ENCODE results near the gene ARHGAP12.
"Not testable (repeated sequence)": the region's sequence is repeated elsewhere in the genome, so short reads cannot be mapped to it uniquely, and the experiment has no call there.

ARHGAP12 gene

GRCh38 chr10:31926765-31927564 is 1.7 kb downstream of the ARHGAP12 start:
- in situ Hi-C loops (cut with HindIII; ENCODE audit: low sequenced_read_pairs) = no loop called here

GRCh38 chr10:31926160-31926559 is 2.5 kb downstream of the ARHGAP12 start:
- in situ Hi-C loops (cut with HindIII; ENCODE audit: low sequenced_read_pairs) = no loop called here

GRCh38 chr10:31924833-31925232 is 3.8 kb downstream of the ARHGAP12 start:
- in situ Hi-C loops (cut with HindIII; ENCODE audit: low sequenced_read_pairs) = no loop called here

- in situ Hi-C loops (cut with HindIII; ENCODE audit: low sequenced_read_pairs) = no loop called here
Observed at GRCh38 chr10:31923389-31923788, 5.2 kb downstream of the ARHGAP12 start.

GRCh38 chr10:31921031-31921430 is 7.6 kb downstream of the ARHGAP12 start:
- in situ Hi-C loops (cut with HindIII; ENCODE audit: low sequenced_read_pairs) = no loop called here

DNA sequence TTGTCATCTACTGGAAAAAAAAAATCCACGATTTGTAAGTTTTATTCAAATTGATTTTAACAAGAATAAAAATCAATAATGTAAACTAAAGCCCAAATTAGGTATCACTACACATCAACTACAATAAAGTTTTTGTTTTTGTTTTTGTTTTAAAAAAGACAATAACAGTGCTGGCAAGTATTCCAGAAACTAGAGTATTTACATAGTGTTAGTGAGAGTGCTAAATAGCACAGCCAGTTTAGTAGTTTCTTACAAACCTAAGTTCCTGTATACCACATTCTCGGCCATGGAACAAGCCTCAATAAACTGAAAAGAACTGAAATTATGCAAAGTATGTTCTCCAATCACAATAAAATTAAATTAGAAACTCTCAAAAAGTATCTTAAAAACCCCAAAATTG is 8.1 kb downstream of the ARHGAP12 start:
- in situ Hi-C loops (cut with HindIII; ENCODE audit: low sequenced_read_pairs) = no loop called here

DNA sequence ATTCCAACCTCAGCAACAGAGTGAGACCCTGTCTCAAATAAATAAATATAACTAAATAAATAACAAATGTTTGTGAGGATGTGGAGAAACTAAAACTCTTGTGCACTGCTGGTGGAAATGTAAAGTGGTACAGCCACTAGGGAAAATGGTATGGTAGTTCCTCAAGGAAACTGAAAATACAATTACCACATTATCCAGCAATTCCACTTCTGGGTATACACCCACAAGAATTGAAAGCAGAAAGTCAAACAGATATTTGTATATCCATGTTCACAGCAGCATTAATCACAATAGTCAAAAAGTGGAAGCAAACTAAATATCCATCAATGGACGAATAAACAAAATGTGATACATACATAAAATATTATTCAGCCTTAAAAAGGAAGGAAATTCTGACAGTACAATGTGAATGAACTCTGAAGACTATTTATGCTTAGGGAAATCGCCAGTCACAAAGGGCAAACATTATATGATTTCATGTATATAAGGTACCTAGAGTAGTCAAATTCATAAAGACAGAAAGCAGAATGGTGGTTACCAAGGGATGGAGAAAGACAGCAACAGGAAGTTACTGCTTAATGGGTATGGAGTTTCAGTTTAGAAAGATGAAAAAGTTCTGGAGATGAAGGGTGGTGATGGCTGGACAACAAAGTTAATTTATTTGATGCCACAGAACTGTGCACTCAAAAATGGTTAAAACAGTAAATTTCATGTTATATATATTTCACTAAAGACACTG is 9.8 kb downstream of the ARHGAP12 start:
- in situ Hi-C loops (cut with HindIII; ENCODE audit: low sequenced_read_pairs) = no loop called here

GRCh38 chr10:31914370-31914769 is 14.3 kb downstream of the ARHGAP12 start:
- in situ Hi-C loops (cut with HindIII; ENCODE audit: low sequenced_read_pairs) = no loop called here

DNA sequence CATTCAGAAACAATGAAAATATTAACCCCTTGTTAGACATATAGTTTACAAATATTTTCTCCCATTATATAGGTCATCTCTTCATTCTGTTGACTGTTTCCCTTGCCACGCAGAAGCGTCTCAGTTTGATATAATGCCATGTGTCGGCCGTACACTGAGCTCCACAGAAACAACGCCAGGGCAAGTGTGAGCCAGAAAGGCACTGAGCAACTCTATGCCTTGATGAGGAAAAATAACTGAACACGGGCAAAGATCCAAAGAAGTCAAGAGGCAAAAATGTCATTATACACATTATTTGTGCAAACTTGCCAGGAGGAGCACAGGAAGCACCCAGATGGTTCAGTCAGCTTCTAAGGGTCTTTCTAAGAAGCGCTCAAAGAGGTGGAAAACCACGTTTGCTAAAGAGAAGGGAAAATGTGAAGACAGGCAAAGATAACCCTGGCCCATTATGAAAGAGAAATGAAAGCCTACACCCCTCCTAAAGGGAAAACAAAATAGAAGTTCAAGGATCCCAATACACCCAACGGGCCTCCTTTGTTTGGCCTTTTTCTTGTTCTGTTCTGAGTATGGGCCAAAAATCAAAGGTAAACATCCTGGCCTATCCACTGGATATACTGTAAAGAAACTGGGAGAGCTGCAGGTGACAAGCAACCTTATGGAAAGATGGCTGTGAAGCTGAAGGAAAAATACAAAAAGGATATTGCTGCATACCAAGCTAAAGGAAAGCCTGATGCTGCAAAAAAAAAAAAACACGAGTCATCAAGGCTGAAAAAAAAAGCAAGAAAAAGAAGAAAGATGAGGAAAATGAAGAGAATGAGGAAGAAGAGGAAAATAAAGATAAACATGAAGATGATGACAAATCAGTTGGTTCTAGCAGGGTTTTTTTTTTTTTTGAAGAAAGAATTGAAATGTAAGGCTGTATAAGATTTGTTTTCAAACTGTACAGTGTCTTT is 15.5 kb downstream of the ARHGAP12 start:
- in situ Hi-C loops (cut with HindIII; ENCODE audit: low sequenced_read_pairs) = no loop called here

DNA sequence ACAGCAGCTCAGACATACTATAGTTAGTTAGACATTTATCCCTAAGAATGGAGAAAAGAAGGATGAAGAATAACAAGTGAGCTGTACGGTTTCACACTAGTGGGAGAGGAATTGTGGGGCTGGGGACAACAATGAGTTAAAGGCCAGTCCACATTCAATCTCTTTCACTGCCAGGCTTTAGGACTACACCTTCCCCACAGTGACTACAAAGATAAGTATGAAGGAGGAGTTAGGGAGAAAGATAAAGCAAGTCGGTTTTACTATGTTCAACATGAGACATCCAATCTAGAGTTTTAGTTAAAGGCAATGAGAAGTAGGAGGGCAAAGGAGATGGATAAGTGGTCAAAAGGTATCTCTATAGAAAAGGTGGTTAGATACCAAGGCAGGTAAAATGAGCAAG is 16.3 kb downstream of the ARHGAP12 start:
- in situ Hi-C loops (cut with HindIII; ENCODE audit: low sequenced_read_pairs) = no loop called here

DNA sequence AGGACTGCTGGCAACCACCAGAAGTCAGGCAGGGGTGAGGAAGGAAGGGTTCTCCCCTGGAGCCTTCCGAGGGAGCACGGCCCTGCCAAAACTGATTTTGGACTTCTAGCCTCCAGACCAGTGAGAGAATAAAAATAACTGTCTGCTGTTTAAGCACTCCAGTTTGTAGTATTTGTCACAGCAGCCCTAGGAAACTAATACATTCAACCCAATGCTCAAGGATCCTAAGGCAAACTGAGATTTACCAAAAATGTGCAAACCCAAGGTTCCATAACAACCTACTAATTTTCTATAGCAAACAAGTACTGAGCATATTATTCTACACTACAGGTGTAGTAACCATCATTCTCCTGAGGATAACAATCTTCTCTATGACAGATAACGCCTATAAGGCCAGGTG is 18.6 kb downstream of the ARHGAP12 start:
- in situ Hi-C loops (cut with HindIII; ENCODE audit: low sequenced_read_pairs) = no loop called here

- in situ Hi-C loops (cut with HindIII; ENCODE audit: low sequenced_read_pairs) = no loop called here
Observed at GRCh38 chr10:31908157-31908556, 20.5 kb downstream of the ARHGAP12 start.

- in situ Hi-C loops (cut with HindIII; ENCODE audit: low sequenced_read_pairs) = no loop called here
Observed at GRCh38 chr10:31906039-31906438, 22.6 kb downstream of the ARHGAP12 start.

- in situ Hi-C loops (cut with HindIII; ENCODE audit: low sequenced_read_pairs) = no loop called here
Observed at GRCh38 chr10:31905586-31905985, 23.0 kb downstream of the ARHGAP12 start.

DNA sequence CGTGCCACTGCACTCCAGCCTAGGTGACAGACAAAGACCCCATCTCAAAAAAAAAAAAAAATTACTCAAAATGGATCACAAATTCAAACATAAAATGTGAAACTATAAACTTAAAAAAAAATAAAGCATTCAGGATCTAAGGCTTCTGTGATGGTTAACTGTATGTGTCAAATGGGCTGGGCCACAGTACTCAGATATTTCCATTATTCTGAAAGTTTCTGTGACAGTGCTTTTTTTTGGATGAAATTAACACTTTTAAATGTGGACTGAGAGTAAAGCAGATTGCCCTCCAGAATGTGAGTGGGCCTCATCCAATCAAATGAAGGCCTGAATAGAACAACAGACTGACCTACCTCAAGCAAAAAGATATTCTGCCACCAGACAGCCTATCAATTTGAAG is 26.0 kb downstream of the ARHGAP12 start:
- in situ Hi-C loops (cut with HindIII; ENCODE audit: low sequenced_read_pairs) = no loop called here

DNA sequence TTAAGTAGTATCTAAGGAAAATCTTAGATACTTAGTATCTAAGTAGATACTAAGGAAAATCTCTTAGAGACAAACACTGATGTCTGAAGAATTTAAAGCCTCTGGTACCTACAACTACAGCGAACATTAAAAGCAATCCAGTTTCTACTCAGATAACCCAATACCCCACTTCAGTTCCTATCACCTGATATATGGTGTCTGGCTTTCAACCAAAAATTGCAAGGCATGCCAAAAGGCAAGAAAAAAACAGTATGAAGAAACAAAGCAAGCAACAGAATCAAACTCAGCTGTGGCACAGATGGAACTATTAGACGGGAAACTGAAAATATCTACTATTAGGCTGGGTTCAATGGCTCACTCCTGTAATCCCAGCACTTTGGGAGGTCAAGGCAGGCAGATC is 31.1 kb downstream of the ARHGAP12 start:
- in situ Hi-C loops (cut with HindIII; ENCODE audit: low sequenced_read_pairs) = no loop called here

GRCh38 chr10:31896968-31897384 is 31.7 kb downstream of the ARHGAP12 start:
- in situ Hi-C loops (cut with HindIII; ENCODE audit: low sequenced_read_pairs) = no loop called here

DNA sequence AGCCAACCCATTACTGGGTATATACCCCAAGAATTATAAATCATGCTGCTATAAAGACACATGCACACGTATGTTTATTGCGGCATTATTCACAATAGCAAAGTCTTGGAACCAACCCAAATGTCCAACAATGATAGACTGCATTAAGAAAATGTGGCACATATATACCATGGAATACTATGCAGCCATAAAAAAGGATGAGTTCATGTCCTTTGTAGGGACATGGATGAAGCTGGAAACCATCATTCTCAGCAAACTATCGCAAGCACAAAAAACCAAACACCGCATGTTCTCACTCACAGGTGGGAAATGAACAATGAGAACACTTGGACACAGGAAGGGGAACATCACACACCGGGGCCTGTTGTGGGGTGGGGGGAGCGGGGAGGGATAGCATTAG is 32.9 kb downstream of the ARHGAP12 start:
- in situ Hi-C loops (cut with HindIII; ENCODE audit: low sequenced_read_pairs) = not testable (repeated sequence)

DNA sequence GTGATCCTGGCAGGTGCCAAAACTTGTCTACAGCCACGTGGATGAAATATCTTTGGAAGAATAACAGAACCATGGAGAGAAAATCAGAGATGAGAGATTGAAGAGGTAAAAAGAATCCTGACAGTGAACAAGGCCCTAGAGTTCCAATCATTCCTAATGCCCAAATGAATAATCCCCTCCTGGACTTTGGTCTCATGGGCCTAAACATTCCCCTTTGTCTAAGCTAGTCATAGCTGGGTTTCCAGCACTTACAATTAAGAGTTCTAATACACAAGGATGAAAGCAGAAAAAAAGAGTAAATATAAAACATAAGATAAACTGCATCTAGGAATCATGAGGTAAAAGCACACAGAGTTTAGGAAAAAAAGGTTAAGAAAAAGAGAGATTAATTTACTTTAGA is 40.2 kb downstream of the ARHGAP12 start:
- in situ Hi-C loops (cut with HindIII; ENCODE audit: low sequenced_read_pairs) = no loop called here

DNA sequence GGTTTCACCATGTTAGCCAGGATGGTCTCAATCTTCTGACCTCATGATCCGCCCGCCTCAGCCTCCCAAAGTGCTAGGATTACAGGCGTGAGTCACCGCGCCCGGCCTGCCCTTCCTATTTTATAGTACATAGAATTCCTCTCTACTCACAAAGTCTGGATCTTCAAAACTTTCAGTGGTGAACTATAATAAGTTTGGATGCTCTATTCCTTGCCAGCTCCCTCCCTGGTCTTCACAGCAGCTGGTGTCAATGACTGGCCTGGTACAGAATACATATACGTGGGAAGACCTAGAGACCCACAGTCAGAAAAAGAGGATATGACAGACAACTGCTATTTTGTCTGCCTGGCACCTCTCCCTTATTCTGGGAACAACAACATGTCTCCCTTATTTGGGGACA is 40.8 kb downstream of the ARHGAP12 start:
- in situ Hi-C loops (cut with HindIII; ENCODE audit: low sequenced_read_pairs) = no loop called here

DNA sequence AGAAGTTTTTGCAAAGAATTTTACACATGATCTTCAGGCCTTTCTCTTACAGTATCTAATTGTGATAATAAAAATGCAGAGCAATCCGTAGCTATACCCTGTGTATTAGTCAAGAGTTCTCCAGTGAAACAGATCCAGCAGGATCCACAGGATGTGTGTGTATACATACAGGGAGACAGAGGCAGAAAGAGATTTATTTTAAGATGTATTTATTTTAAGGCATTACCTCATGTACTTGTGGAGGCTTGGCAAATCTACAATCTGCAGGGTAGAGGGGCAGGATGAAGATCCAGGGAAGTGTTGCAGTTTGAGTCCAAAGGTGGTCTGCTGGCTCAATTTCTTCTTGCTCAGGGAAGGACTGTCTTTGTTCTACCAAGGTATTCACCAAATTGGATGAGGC is 41.7 kb downstream of the ARHGAP12 start:
- in situ Hi-C loops (cut with HindIII; ENCODE audit: low sequenced_read_pairs) = no loop called here
